ENCODE results near the gene GFM1.

GFM1 gene

GRCh38 chr3:158644345-158644908, at the start of gene GFM1:
TSS of gene GFM1 (plus strand) at chr3:158644527. CDS start at chr3:158644635, 108 bp downstream.
- peak; percentile 88 for DNase-seq (ENCODE audit: low read depth)

- no peak for DNase-seq (ENCODE audit: low read depth)
Measured at GRCh38 chr3:158600787-158601186, 43.5 kb upstream of the GFM1 start.

GRCh38 chr3:158602227-158602626, 42.1 kb upstream of the GFM1 start:
- no peak for DNase-seq (ENCODE audit: low read depth)

- no peak for DNase-seq (ENCODE audit: low read depth)
Measured at GRCh38 chr3:158617982-158618875, 26.1 kb upstream of the GFM1 start.

GRCh38 chr3:158625881-158626280, 18.4 kb upstream of the GFM1 start:
- no peak for DNase-seq (ENCODE audit: low read depth)

- DNase-seq (ENCODE audit: low read depth): no peak
Measured at GRCh38 chr3:158631981-158632380, 12.3 kb upstream of the GFM1 start.

GRCh38 chr3:158640646-158641045, 3.7 kb upstream of the GFM1 start:
- DNase-seq (ENCODE audit: low read depth): no peak

GRCh38 chr3:158642005-158642404, 2.3 kb upstream of the GFM1 start:
- no peak for DNase-seq (ENCODE audit: low read depth)

GRCh38 chr3:158642474-158643210, 1.7 kb upstream of the GFM1 start:
- DNase-seq (ENCODE audit: low read depth): no peak

GRCh38 chr3:158649791-158650190, 5.5 kb downstream of the GFM1 start:
- DNase-seq (ENCODE audit: low read depth): no peak

GRCh38 chr3:158651192-158651591, 6.9 kb downstream of the GFM1 start:
- no peak for DNase-seq (ENCODE audit: low read depth)

- no peak for DNase-seq (ENCODE audit: low read depth)
Measured at GRCh38 chr3:158652463-158652862, 8.1 kb downstream of the GFM1 start.

- DNase-seq (ENCODE audit: low read depth): no peak
Measured at GRCh38 chr3:158658889-158659288, 14.6 kb downstream of the GFM1 start.

- no peak for DNase-seq (ENCODE audit: low read depth)
Measured at GRCh38 chr3:158659454-158660237, 15.3 kb downstream of the GFM1 start.

GRCh38 chr3:158660711-158661110, 16.4 kb downstream of the GFM1 start:
- no peak for DNase-seq (ENCODE audit: low read depth)

- DNase-seq (ENCODE audit: low read depth): no peak
Measured at GRCh38 chr3:158663246-158663645, 18.9 kb downstream of the GFM1 start.

- no peak for DNase-seq (ENCODE audit: low read depth)
Measured at GRCh38 chr3:158663832-158664231, 19.5 kb downstream of the GFM1 start.

- no peak for DNase-seq (ENCODE audit: low read depth)
Measured at GRCh38 chr3:158666416-158666815, 22.1 kb downstream of the GFM1 start.

GRCh38 chr3:158668506-158668905, 24.2 kb downstream of the GFM1 start:
- DNase-seq (ENCODE audit: low read depth): no peak

- DNase-seq (ENCODE audit: low read depth): no peak
Measured at GRCh38 chr3:158671821-158672214, 27.5 kb downstream of the GFM1 start.

- DNase-seq (ENCODE audit: low read depth): peak; percentile 76
Measured at GRCh38 chr3:158672215-158673176, 28.2 kb downstream of the GFM1 start, which contains the start of gene LXN. TSS of gene LXN (minus strand) at chr3:158672648. CDS start at chr3:158672478, 170 bp downstream.

Data from T-helper 22 cell (primary cell).